H1 (cell line): ENCODE results near the gene GAK. TPM values are rescaled to one million over a fixed set of nuclear protein-coding genes. Genes with fewer than 3 reads are reported as not detected.

ENCODE experiments used
- CTCF ChIA-PET: fragments of 300-600 bp; sonication (Branson Sonifier 250); formaldehyde crosslinking; loops from one replicate; lab custom pipeline; 2021; ENCODE audit not compliant: partially characterized antibody; lab: Charles Lee
- POLR2A ChIA-PET: fragments of 300-600 bp; sonication (Branson Sonifier 250); formaldehyde crosslinking; loops from one replicate; lab custom pipeline; 2021; ENCODE audit warnings: inconsistent platforms; ENCODE audit not compliant: partially characterized antibody; lab: Charles Lee
- DNase-seq, 2 experiments: peaks; one replicate each; pipeline versions ENCODE4 v3.0.0 to v3.0.0-alpha.2; 2010 to 2022; ENCODE audit warnings: low spot score in 2 of 2, low read depth in 1 of 2, mixed read lengths in 1 of 2
- FAIRE-seq: peaks from 2 replicates; lab custom pipeline; 2011; peaks lifted over from hg19 to GRCh38; lab: Jason Lieb, UNC
- H2AFZ ChIP-seq: 2 replicates; pipeline ENCODE4 v1.8.1; 2012; ENCODE audit warnings: low read length, inconsistent platforms
- H2AK5ac ChIP-seq: 2 replicates; pipeline ENCODE4 v1.6.1; 2013; ENCODE audit warnings: low read depth, low read length
- H2BK120ac ChIP-seq: replicated peaks from 2 replicates; pipeline ENCODE3; 2013; ENCODE audit warnings: low read depth, low read length, inconsistent platforms
- H2BK12ac ChIP-seq: 2 replicates; pipeline ENCODE4 v1.6.1; 2013; ENCODE audit warnings: low read depth, low read length
- H2BK15ac ChIP-seq: 2 replicates; pipeline ENCODE4 v1.6.1; 2013; ENCODE audit warnings: low read length
- H2BK20ac ChIP-seq: 2 replicates; pipeline ENCODE4 v1.6.1; 2013; ENCODE audit warnings: low read length
- H2BK5ac ChIP-seq: 2 replicates; pipeline ENCODE4 v1.6.1; 2013; ENCODE audit warnings: low read depth, low read length
- H3K14ac ChIP-seq: 2 replicates; pipeline ENCODE4 v1.6.1; 2013; ENCODE audit warnings: inconsistent platforms; ENCODE audit not compliant: insufficient read length
- H3K18ac ChIP-seq: 2 replicates; pipeline ENCODE4 v1.6.1; 2013; ENCODE audit warnings: low read length; ENCODE audit errors: extremely low read depth
- H3K23ac ChIP-seq: 2 replicates; pipeline ENCODE4 v1.6.1; 2013; ENCODE audit warnings: inconsistent platforms; ENCODE audit not compliant: insufficient read length
- H3K23me2 ChIP-seq: 2 replicates; pipeline ENCODE4 v1.6.1; 2013; ENCODE audit warnings: low read depth, low read length
- H3K27ac ChIP-seq: 2 replicates; pipeline ENCODE4 v1.6.1; 2011; ENCODE audit warnings: low read depth, low read length, inconsistent platforms
- H3K27me3 ChIP-seq, 4 experiments: replicated peaks in 1 of 4; 1 replicate in 1 of 4; 2 replicates in 3 of 4; pipeline versions ENCODE4 v1.6.1 to v1.8.1; 2011 to 2013; ENCODE audit warnings: low read length in 3 of 4, mild to moderate bottlenecking in 3 of 4, inconsistent platforms in 2 of 4, mixed read lengths in 2 of 4, moderate library complexity in 1 of 4; ENCODE audit not compliant: control insufficient read depth in 3 of 4, insufficient read depth in 3 of 4; ENCODE audit errors: extremely low read depth in 1 of 4
- H3K36me3 ChIP-seq, 4 experiments: 2 replicates each; pipeline versions ENCODE4 v1.6.1 to v1.8.1; 2011 to 2013; ENCODE audit warnings: mild to moderate bottlenecking in 4 of 4, low read length in 3 of 4, moderate library complexity in 2 of 4, control low read depth in 1 of 4, inconsistent platforms in 1 of 4; ENCODE audit not compliant: insufficient read depth in 4 of 4, control insufficient read depth in 2 of 4
- H3K4ac ChIP-seq: replicated peaks from 2 replicates; pipeline ENCODE3; 2013; ENCODE audit warnings: low read length, low read depth, mixed read lengths, inconsistent platforms; ENCODE audit not compliant: insufficient read length
- H3K4me1 ChIP-seq, 4 experiments: replicated peaks in 1 of 4; 1 replicate in 1 of 4; 2 replicates in 3 of 4; pipeline versions ENCODE4 v1.6.1 to v1.8.1; 2011 to 2013; ENCODE audit warnings: low read length in 3 of 4, inconsistent platforms in 2 of 4, mixed read lengths in 1 of 4; ENCODE audit not compliant: insufficient read depth in 4 of 4, control insufficient read depth in 3 of 4
- H3K4me2 ChIP-seq, 2 experiments: 2 replicates each; pipeline versions ENCODE4 v1.6.1 to v1.8.1; 2011 to 2013; ENCODE audit warnings: low read depth in 2 of 2, low read length in 2 of 2, control low read depth in 1 of 2, inconsistent platforms in 1 of 2, mild to moderate bottlenecking in 1 of 2; ENCODE audit not compliant: insufficient read depth in 1 of 2
- H3K4me3 ChIP-seq, 4 experiments: fragments of 200-600, 300-600 bp in 1 of 4; sonication (generic), shearing (Covaris generic), sonication (Bioruptor Twin) in 1 of 4; 2 replicates each; pipeline versions ENCODE4 v1.5.1 to v1.8.1; 2011 to 2016; ENCODE audit warnings: low read length in 4 of 4, low read depth in 3 of 4, control low read depth in 2 of 4, inconsistent platforms in 2 of 4, mild to moderate bottlenecking in 2 of 4, mixed read lengths in 1 of 4, moderate library complexity in 1 of 4; ENCODE audit not compliant: insufficient read depth in 2 of 4; ENCODE audit errors: extremely low read depth in 1 of 4
- H3K56ac ChIP-seq: replicated peaks from 2 replicates; pipeline ENCODE3; 2013; ENCODE audit warnings: low read depth, mild to moderate bottlenecking, mixed read lengths, low read length, inconsistent platforms; ENCODE audit not compliant: insufficient read length
- H3K79me1 ChIP-seq: 2 replicates; pipeline ENCODE4 v1.6.1; 2013; ENCODE audit warnings: low read depth, low read length, control low read depth
- H3K79me2 ChIP-seq, 2 experiments: 2 replicates each; pipeline versions ENCODE4 v1.6.1 to v1.8.1; 2012 to 2013; ENCODE audit warnings: low read length in 2 of 2, mild to moderate bottlenecking in 2 of 2, inconsistent platforms in 1 of 2; ENCODE audit not compliant: insufficient read depth in 2 of 2, control insufficient read depth in 1 of 2
- H3K9ac ChIP-seq, 4 experiments: replicated peaks in 1 of 4; 1 replicate in 1 of 4; 2 replicates in 3 of 4; pipeline versions ENCODE4 v1.6.1 to v1.8.1; 2011 to 2013; ENCODE audit warnings: low read depth in 3 of 4, low read length in 3 of 4, control low read depth in 2 of 4, mild to moderate bottlenecking in 2 of 4, moderate library complexity in 2 of 4, inconsistent platforms in 1 of 4; ENCODE audit errors: extremely low read depth in 1 of 4
- H3K9me3 ChIP-seq, 2 experiments: 2 replicates each; pipeline versions ENCODE4 v1.6.1 to v1.8.1; 2012 to 2013; ENCODE audit warnings: mild to moderate bottlenecking in 2 of 2, moderate library complexity in 2 of 2, control low read depth in 1 of 2, inconsistent platforms in 1 of 2, low read depth in 1 of 2, low read length in 1 of 2, mixed read lengths in 1 of 2; ENCODE audit not compliant: insufficient read depth in 2 of 2
- H4K20me1 ChIP-seq, 2 experiments: replicated peaks in 1 of 2; 2 replicates each; pipeline versions ENCODE3 to v1.8.1; 2011 to 2013; ENCODE audit warnings: inconsistent platforms in 2 of 2, low read length in 2 of 2, mild to moderate bottlenecking in 1 of 2; ENCODE audit not compliant: insufficient read depth in 2 of 2, control insufficient read depth in 1 of 2
- H4K5ac ChIP-seq: 2 replicates; pipeline ENCODE4 v1.6.1; 2013; ENCODE audit warnings: low read length, low read depth, mixed read lengths, inconsistent platforms; ENCODE audit not compliant: insufficient read length
- H4K8ac ChIP-seq: 2 replicates; pipeline ENCODE4 v1.8.0; 2013; ENCODE audit warnings: mild to moderate bottlenecking, moderate library complexity, low read length, inconsistent platforms; ENCODE audit not compliant: insufficient read depth; ENCODE audit errors: extremely low read depth
- H4K91ac ChIP-seq: replicated peaks from 2 replicates; pipeline ENCODE3; 2013; ENCODE audit warnings: low read length, mixed read lengths, inconsistent platforms; ENCODE audit not compliant: insufficient read length
- BACH1 ChIP-seq: IDR thresholded peaks from 2 replicates; pipeline ENCODE4 v1.6.1; 2012; ENCODE audit warnings: low read length, improper control_type of control experiment
- CHD1 ChIP-seq: IDR thresholded peaks from 2 replicates; pipeline ENCODE4 v1.6.1; 2012; ENCODE audit warnings: low read depth, low read length, improper control_type of control experiment
- EGR1 ChIP-seq: IDR thresholded peaks from 2 replicates; pipeline ENCODE4 v1.6.1; 2011; ENCODE audit warnings: low read depth, low read length, borderline replicate concordance
- GTF2F1 ChIP-seq: IDR thresholded peaks from 2 replicates; pipeline ENCODE4 v1.6.1; 2012; ENCODE audit warnings: low read depth, low read length, improper control_type of control experiment, borderline replicate concordance
- KDM1A ChIP-seq: fragments of 200-600, 300-600 bp; sonication (generic); IDR thresholded peaks from 2 replicates; pipeline ENCODE4 v1.7.1; 2016; ENCODE audit warnings: mild to moderate bottlenecking, low read length, borderline replicate concordance
- NRF1 ChIP-seq: IDR thresholded peaks from 2 replicates; pipeline ENCODE4 v1.6.1; 2011; ENCODE audit warnings: mild to moderate bottlenecking, low read depth, low read length, improper control_type of control experiment
- SP2 ChIP-seq: IDR thresholded peaks from 2 replicates; pipeline ENCODE4 v1.6.1; 2012; ENCODE audit warnings: mild to moderate bottlenecking, low read length, inconsistent platforms
- WGBS, 2 experiments: shearing (Covaris generic) in 1 of 2; methylation state at CpG; one replicate each; pipeline versions ENCODE4 v1.1.6 to v1.1.7; 2013 to 2015; ENCODE audit warnings: low lambda C conversion rate in 2 of 2, mixed read lengths in 2 of 2, inconsistent platforms in 1 of 2, low coverage in 1 of 2, missing lambda C conversion rate in 1 of 2; ENCODE audit not compliant: insufficient replicate concordance in 2 of 2, insufficient coverage in 1 of 2, insufficient read length in 1 of 2; ENCODE audit errors: extremely low coverage in 1 of 2, missing lambda C conversion rate in 1 of 2; 5-methylcytosine and 5-hydroxymethylcytosine counted together
- polyA plus RNA-seq, 7 experiments: library from polyadenylated mRNA; depleted of rRNA in 3 of 7; stranded (reverse) in 5 of 7; unstranded in 2 of 7; fragments of >200 nt in 5 of 7; fragments of 200-250 nt in 2 of 7; gene quantifications; 1 replicate in 5 of 7; 2 replicates in 1 of 7; 4 replicates in 1 of 7; pipeline versions ENCODE4 v1.2.1 to v1.2.3, GENCODE V29; 2011 to 2013; ENCODE audit warnings: missing spikeins in 2 of 7, mixed read lengths in 2 of 7
- total RNA-seq: library from RNA; stranded (reverse); fragmentation: NEBNext Ultra II Directional; extraction: Animal tissue kit (Norgen Biotek cat#: 25700); gene quantifications from 2 replicates; pipeline ENCODE4 v1.2.1, GENCODE V29; 2021

The GAK gene
- total and polyA plus RNA-seq, 2 of the 8 experiments (the other 6 are each of a cell fraction or from before 2014, with no cell fraction given), result 31.5 to 70.8 TPM

- Histone ChIP-seq H3K18ac (no peak overlapping the region), H3K9ac (no peak overlapping the region), H4K20me1 (peaks cover 1 to 6% of the 10 kb centered on the region in 2 experiments), H2BK120ac (no peak overlapping the region), H4K91ac (no peak overlapping the region), H2BK20ac (no peak overlapping the region), H3K4ac (no peak overlapping the region), H3K27me3 (no peaks in the 10 kb centered on the region), H3K4me3 (no peak overlapping the region), H3K79me2 (no peaks in the 10 kb centered on the region), H4K5ac (no peak overlapping the region), H3K23ac (no peak overlapping the region), H2BK5ac (no peak overlapping the region), H3K56ac (no peak overlapping the region), H3K4me2 (no peak overlapping the region), H2BK12ac (no peak overlapping the region), H2AFZ (no peak overlapping the region), H3K23me2 (no peaks in the 10 kb centered on the region), H3K4me1 (no peaks in the 10 kb centered on the region), H3K9me3 (no peaks in the 10 kb centered on the region), H2AK5ac (no peak overlapping the region), H3K14ac (no peak overlapping the region), H3K79me1 (no peaks in the 10 kb centered on the region), H4K8ac (no peak overlapping the region), H3K36me3 (peaks cover 4 to 20% (median 12%) of the 10 kb centered on the region in 4 experiments; a peak in 5 of 8 replicates), H2BK15ac (no peak overlapping the region), H3K27ac (no peak overlapping the region)
- no peak for FAIRE-seq
- WGBS, 2 experiments, result 90% methylated on average over 23 of the region's 23 CpGs; no CpG with 5 or more reads in 1 of the 2 experiments
- CTCF ChIA-PET, result interaction anchor here (0.8 to 5.8 kb wide), 5 partner anchors 12 to 65 kb away, joined by 3 to 34 read pairs (median 4); no protein-coding TSS in a partner anchor
- DNase-seq, result no peak
- POLR2A ChIA-PET, result no interaction called here
- TF ChIP-seq EGR1 (no peak), NRF1 (no peak), CHD1 (no peak), KDM1A (no peak), GTF2F1 (no peak), BACH1 (no peak), SP2 (no peak)
These were observed 53.1 kb downstream of the GAK start for GRCh38 chr4:878796-879728.
